B cell (primary cell): ENCODE results near the gene CACTIN. TPM values are rescaled to one million over a fixed set of nuclear protein-coding genes. Genes with fewer than 3 reads are reported as not detected.

Experiments
- ATAC-seq: fragments of 200-7000 bp; cut with Tn5 transposase; one replicate; pipeline ENCODE4 v1.10.0; 2021; ENCODE audit warnings: low read depth, mild to moderate bottlenecking, moderate number of reproducible peaks, moderate library complexity
- CTCF ChIA-PET: fragments of 350-600 bp; sonication (Branson Sonifier 250); formaldehyde crosslinking; loops from one replicate; lab custom pipeline; 2021; ENCODE audit warnings: antibody characterized with exemption, inconsistent platforms; lab: Charles Lee
- POLR2A ChIA-PET: fragments of 350-600 bp; sonication (Branson Sonifier 250); formaldehyde crosslinking; loops from one replicate; lab custom pipeline; 2021; ENCODE audit warnings: antibody characterized with exemption; lab: Charles Lee
- DNase-seq: peaks from one replicate; pipeline ENCODE4 v3.0.0; 2013
- H2AFZ ChIP-seq: 2 replicates; pipeline ENCODE4 v1.6.1; 2012; ENCODE audit warnings: mild to moderate bottlenecking, low read depth, low read length; ENCODE audit not compliant: insufficient read depth, poor library complexity, severe bottlenecking
- H3K27ac ChIP-seq, 2 donors: 1 replicate in 1 of 2; 2 replicates in 1 of 2; pipeline ENCODE4 v1.5.1; 2012 to 2013; ENCODE audit warnings: low read length in 2 of 2, mild to moderate bottlenecking in 2 of 2, moderate library complexity in 1 of 2
- H3K27me3 ChIP-seq, 4 experiments: fragments of 200-600 bp in 1 of 4; sonication (generic) in 1 of 4; replicated peaks in 1 of 4; 1 replicate in 2 of 4; 2 replicates in 2 of 4; pipeline versions ENCODE4 v1.6.1 to v1.7.0; 2013 to 2016; ENCODE audit warnings: low read length in 3 of 4, mild to moderate bottlenecking in 2 of 4, mixed read lengths in 1 of 4, moderate library complexity in 1 of 4; ENCODE audit not compliant: insufficient read depth in 4 of 4, control insufficient read depth in 3 of 4; ENCODE audit errors: control extremely low read depth in 1 of 4
- H3K36me3 ChIP-seq, 2 experiments: replicated peaks in 1 of 2; 1 replicate in 1 of 2; 2 replicates in 1 of 2; pipeline versions ENCODE4 v1.6.1 to v1.7.1; 2013; ENCODE audit warnings: low read length in 1 of 2; ENCODE audit not compliant: insufficient read depth in 2 of 2, control insufficient read depth in 1 of 2; ENCODE audit errors: control extremely low read depth in 1 of 2, extremely low read depth in 1 of 2
- H3K4me1 ChIP-seq, 2 donors: fragments of 200-600 bp in 1 of 2; sonication (generic) in 1 of 2; 1 replicate in 1 of 2; 2 replicates in 1 of 2; pipeline versions ENCODE4 v1.5.1 to v1.6.1; 2013 to 2017; ENCODE audit warnings: low read length in 2 of 2; ENCODE audit not compliant: control insufficient read depth in 2 of 2, insufficient read depth in 2 of 2
- H3K4me2 ChIP-seq: replicated peaks from 2 replicates; pipeline ENCODE3; 2012; ENCODE audit warnings: mild to moderate bottlenecking, low read depth, low read length; ENCODE audit not compliant: poor library complexity, severe bottlenecking
- H3K4me3 ChIP-seq, 5 experiments: fragments of 200-600 bp in 1 of 5; sonication (generic) in 1 of 5; 1 replicate in 3 of 5; 2 replicates in 2 of 5; pipeline versions ENCODE4 v1.5.1 to v1.7.0; 2011 to 2016; ENCODE audit warnings: low read length in 4 of 5, mild to moderate bottlenecking in 4 of 5, low read depth in 2 of 5, control low read depth in 1 of 5, moderate library complexity in 1 of 5; ENCODE audit not compliant: insufficient read depth in 1 of 5; ENCODE audit errors: control extremely low read depth in 1 of 5, extremely low read depth in 1 of 5
- H3K79me2 ChIP-seq: fragments of 200-600 bp; sonication (generic); one replicate; pipeline ENCODE4 v1.6.0; 2016; ENCODE audit warnings: low read length; ENCODE audit not compliant: control insufficient read depth, insufficient read depth
- H3K9ac ChIP-seq: fragments of 200-600 bp; sonication (generic); 2 replicates; pipeline ENCODE4 v1.6.1; 2017; ENCODE audit warnings: mild to moderate bottlenecking, low read length, moderate library complexity
- H3K9me3 ChIP-seq, 3 donors: one replicate each; pipeline versions ENCODE4 v1.6.1 to v1.7.1; 2013; ENCODE audit warnings: low read length in 2 of 3; ENCODE audit not compliant: control insufficient read depth in 2 of 3, insufficient read depth in 1 of 3; ENCODE audit errors: control extremely low read depth in 1 of 3
- H4K20me1 ChIP-seq: 2 replicates; pipeline ENCODE4 v1.6.0; 2012; ENCODE audit warnings: mild to moderate bottlenecking, low read length; ENCODE audit not compliant: insufficient read depth, control insufficient read depth, poor library complexity, severe bottlenecking
- H3K27ac Mint-ChIP-seq: one replicate; pipeline ENCODE4 v1.8.0; 2021; ENCODE audit warnings: mixed read lengths
- H3K27me3 Mint-ChIP-seq: one replicate; pipeline ENCODE4 v1.8.0; 2021; ENCODE audit warnings: mixed read lengths
- H3K4me1 Mint-ChIP-seq: one replicate; pipeline ENCODE4 v1.8.0; 2021; ENCODE audit warnings: mixed read lengths
- H3K4me3 Mint-ChIP-seq: one replicate; pipeline ENCODE4 v1.8.0; 2021; ENCODE audit warnings: mixed read lengths
- H3K9me3 Mint-ChIP-seq: one replicate; pipeline ENCODE4 v1.8.0; 2022; ENCODE audit warnings: mixed read lengths; ENCODE audit not compliant: insufficient read depth
- EZH2 ChIP-seq: IDR thresholded peaks from 2 replicates; pipeline ENCODE4 v1.6.1; 2012; ENCODE audit warnings: borderline replicate concordance, low read depth, mild to moderate bottlenecking, moderate library complexity, low read length; ENCODE audit not compliant: insufficient read depth, poor library complexity, severe bottlenecking
- WGBS: methylation state at CpG from one replicate; pipeline ENCODE4 v1.1.5; 2013; ENCODE audit warnings: missing lambda C conversion rate; ENCODE audit not compliant: insufficient coverage; 5-methylcytosine and 5-hydroxymethylcytosine counted together
- intact Hi-C: fragments of 100-400 bp; cut with micrococcal nuclease; formaldehyde crosslinking; loops from one replicate; pipeline ENCODE4 v1.10.0; 2022
- polyA plus RNA-seq: library from polyadenylated mRNA; depleted of rRNA; stranded (reverse); fragments of >200 nt; gene quantifications from 2 replicates; pipeline ENCODE4 v1.2.3, GENCODE V29; 2012
- total RNA-seq, 2 donors: library from RNA; stranded (reverse); fragments of 120-200 nt in 1 of 2; gene quantifications; 1 replicate in 1 of 2; 2 replicates in 1 of 2; pipeline versions ENCODE4 v1.2.3 to v1.2.4, GENCODE V29; 2013 to 2022
- TF ChIP-seq, protein P1 (sequence below): fragments of 200-600 bp; IDR thresholded peaks from one replicate; pipeline ENCODE4 v1.8.0; 2022; ENCODE audit warnings: antibody characterized with exemption, mild to moderate bottlenecking

The CACTIN gene
- total and polyA plus RNA-seq, 2 donors (not counting 1 experiment from before 2014, with no cell fraction given) = 40.6 to 41.8 TPM

DNA sequence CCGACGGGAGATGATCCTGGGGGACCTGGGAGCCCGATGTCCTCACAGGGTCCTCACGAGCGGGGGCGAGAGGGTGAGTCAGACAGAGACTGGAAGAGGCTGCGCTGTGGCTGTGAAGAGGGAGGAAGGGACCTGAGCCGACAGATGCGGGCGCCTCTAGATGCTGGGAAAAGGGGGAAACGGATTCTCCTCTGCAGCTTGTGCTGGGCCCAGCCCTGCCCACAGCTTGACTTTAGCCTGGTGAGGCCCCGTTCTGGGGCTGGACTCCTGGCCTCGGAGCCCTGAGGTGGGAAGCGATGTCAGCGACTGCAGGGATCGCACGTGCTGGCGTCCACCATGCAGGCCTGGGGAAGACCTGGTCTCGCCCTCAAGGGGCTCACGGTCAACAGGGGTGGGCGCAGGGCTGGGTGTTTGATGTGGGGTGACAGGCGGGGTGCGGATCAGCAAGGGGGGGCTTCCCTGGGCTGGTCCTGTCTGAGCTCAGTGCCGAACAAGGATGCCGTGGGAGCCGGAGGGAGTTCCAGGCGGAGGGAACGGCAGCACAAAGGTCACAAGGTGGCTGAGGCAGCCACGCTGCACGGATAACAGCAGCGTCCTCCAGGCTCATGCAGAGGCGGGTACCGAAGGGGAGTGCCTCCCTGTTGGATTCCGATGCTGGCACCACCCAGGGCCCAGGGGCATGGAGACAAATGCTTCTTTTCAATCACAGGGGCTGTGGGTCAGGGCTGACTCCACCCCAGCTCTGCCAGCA is 41.9 kb upstream of the CACTIN start:
- H3K9ac ChIP-seq = no peak overlapping the region

More for the DNA sequence above, 41.9 kb upstream of the CACTIN start:
- DNase-seq = no peak
- H3K9me3 ChIP-seq = peaks cover 0 to 3% (median 0%) of the 10 kb centered on the region in 3 donors
- no peak overlapping the region for H3K4me3 ChIP-seq
- no peak overlapping the region for H2AFZ ChIP-seq
- WGBS = 94% methylated on average over 33 of the region's 34 CpGs
- H3K27ac ChIP-seq = no peak overlapping the region
- H3K36me3 ChIP-seq = peaks cover 0 to 4% of the 10 kb centered on the region in 2 experiments
- H3K9me3 Mint-ChIP-seq = no peaks in the 10 kb centered on the region
- peaks cover 37 to 41% of the 10 kb centered on the region in 2 donors for H3K4me1 ChIP-seq
- intact Hi-C loops = loop anchor here (5.0 kb wide), 1 partner anchor 154 kb away; no protein-coding TSS in a partner anchor
- no peak overlapping the region for H3K27ac Mint-ChIP-seq
- no peaks in the 10 kb centered on the region for H3K27me3 Mint-ChIP-seq
- ATAC-seq = no peak
- H3K4me1 Mint-ChIP-seq = peaks cover 55% of the 10 kb centered on the region
- no peak overlapping the region for H3K4me2 ChIP-seq
- H3K79me2 ChIP-seq = peaks cover 56% of the 10 kb centered on the region
- CTCF ChIA-PET = interaction anchor here (3.2 to 5.1 kb wide), 2 partner anchors 28 to 35 kb away, joined by 17 to 110 read pairs; partner anchors contain the start of genes PIP5K1C and TJP3
- H3K4me3 Mint-ChIP-seq = no peak overlapping the region
- POLR2A ChIA-PET = no interaction called here
- H3K27me3 ChIP-seq = peaks cover 0 to 19% (median 5%) of the 10 kb centered on the region in 4 experiments
- TF ChIP-seq EZH2 = no peak
- TF ChIP-seq, protein P1, sequence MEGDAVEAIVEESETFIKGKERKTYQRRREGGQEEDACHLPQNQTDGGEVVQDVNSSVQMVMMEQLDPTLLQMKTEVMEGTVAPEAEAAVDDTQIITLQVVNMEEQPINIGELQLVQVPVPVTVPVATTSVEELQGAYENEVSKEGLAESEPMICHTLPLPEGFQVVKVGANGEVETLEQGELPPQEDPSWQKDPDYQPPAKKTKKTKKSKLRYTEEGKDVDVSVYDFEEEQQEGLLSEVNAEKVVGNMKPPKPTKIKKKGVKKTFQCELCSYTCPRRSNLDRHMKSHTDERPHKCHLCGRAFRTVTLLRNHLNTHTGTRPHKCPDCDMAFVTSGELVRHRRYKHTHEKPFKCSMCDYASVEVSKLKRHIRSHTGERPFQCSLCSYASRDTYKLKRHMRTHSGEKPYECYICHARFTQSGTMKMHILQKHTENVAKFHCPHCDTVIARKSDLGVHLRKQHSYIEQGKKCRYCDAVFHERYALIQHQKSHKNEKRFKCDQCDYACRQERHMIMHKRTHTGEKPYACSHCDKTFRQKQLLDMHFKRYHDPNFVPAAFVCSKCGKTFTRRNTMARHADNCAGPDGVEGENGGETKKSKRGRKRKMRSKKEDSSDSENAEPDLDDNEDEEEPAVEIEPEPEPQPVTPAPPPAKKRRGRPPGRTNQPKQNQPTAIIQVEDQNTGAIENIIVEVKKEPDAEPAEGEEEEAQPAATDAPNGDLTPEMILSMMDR = no peak
- peaks cover 69% of the 10 kb centered on the region for H4K20me1 ChIP-seq
